Measurements from ENCODE around the gene HSPE1.
"Not testable (repeated sequence)": the region's sequence is repeated elsewhere in the genome, so short reads cannot be mapped to it uniquely, and the experiment has no call there.

The HSPE1 gene

DNA sequence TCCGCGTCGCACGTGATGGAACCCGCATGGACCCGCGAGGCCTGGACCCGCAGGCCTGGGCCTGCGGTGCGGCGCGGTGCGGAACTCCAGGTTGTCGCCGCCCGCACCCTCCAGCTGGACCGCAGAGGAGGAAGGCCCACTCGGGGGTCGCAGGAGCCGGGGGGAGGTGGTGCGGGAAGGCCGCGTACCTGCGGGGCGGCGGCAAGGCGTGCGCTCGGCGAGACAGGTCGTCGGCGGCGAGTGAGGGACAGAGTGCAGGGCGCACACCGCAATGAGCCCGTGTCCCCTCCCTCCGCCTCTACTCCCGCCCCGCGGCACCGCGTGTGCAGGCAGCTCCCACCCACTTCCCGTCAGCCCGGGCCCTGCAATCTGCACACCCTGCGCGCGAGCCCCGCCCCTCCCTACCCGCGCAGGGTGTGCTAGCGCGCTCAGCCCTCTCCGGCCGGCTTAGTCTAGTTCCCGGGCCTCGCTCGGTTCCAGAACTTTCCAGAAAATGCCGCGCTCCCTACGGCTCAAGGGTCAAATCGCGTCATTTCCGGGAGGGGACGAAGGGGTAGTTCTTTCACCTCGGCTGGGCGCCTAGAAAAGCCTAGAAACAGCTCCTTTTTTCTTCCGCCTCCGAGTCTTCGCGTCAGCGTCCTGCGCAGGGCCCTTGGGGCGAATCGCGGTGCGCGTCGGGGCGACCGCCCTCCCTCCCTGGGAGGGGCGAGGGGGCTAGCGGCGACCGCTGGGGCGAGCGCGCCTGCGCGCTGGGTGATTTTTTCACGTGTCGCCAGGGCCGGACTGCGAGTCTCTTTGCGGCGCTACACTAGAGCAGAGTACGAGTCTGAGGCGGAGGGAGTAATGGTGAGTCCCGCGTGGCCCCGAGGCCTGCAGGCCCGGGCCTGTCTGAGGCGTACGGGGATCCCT is at the start of gene HSPE1, which contains the start of gene HSPD1:
TSS of gene HSPE1 (plus strand) at position 786 of the 909 bp plus-strand sequence. CDS start at position 844, 58 bp downstream.
TSS of gene HSPD1 (minus strand) at position 247 of the 909 bp plus-strand sequence. CDS start 992 bp downstream, outside the sequence.
- peak; percentile 96 for DNase-seq

DNA sequence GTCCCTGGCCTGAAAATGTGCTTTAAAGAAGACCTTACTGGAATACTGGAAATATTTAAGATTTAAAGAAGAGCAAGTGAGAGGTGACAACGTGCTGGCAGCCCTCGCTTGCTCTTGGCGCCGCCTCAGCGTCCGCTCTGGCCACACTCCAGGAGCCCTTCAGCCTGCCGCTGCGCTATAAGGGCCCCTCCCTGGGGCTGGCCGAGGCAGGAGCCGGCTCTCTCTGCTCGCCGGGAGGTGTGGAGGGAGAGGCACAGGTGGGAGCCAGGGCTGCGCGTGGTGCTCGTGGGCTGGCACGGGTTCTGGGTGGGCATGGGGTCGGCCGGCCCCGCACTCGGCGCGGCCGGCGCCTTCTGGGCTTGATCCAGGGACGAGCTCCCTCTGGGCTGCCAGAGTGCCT is 49.7 kb upstream of the HSPE1 start:
- no peak for DNase-seq

DNA sequence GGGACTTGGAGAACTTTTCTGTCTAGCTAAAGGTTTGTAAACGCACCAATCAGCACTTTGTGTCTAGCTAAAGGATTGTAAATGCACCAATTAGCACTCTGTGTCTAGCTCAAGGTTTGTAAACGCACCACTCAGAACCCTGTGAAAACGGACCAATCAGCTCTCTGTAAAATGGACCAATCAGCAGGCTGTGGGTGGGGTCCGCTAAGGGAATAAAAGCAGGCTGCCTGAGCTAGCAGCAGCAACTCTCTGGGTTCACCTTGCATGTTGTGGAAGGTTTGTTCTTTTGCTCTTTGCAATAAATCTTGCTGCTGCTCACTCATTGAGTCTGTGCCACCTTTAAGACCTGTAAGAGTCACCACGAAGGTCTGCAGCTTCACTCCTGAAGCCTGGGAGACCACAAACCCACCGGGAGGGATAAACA is 49.2 kb upstream of the HSPE1 start:
- not testable (repeated sequence) for DNase-seq

DNA sequence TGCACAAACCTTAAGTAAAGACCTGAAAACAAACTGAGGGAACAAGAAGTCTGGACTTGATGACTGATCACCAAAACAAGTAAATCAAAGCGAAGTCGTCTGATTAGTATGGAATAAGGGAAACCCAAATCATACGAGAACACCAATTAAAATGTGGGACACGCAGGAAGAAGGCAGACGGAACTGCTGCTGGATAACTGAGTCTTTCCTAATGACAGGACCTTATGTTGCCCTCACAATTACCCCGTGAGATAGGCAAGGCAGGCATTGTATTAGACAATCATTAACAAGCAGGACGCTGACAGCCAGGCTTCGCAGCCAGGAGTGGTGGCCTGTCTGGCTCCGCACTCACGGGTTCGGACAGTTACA is 47.4 kb upstream of the HSPE1 start:
- DNase-seq, result no peak

DNA sequence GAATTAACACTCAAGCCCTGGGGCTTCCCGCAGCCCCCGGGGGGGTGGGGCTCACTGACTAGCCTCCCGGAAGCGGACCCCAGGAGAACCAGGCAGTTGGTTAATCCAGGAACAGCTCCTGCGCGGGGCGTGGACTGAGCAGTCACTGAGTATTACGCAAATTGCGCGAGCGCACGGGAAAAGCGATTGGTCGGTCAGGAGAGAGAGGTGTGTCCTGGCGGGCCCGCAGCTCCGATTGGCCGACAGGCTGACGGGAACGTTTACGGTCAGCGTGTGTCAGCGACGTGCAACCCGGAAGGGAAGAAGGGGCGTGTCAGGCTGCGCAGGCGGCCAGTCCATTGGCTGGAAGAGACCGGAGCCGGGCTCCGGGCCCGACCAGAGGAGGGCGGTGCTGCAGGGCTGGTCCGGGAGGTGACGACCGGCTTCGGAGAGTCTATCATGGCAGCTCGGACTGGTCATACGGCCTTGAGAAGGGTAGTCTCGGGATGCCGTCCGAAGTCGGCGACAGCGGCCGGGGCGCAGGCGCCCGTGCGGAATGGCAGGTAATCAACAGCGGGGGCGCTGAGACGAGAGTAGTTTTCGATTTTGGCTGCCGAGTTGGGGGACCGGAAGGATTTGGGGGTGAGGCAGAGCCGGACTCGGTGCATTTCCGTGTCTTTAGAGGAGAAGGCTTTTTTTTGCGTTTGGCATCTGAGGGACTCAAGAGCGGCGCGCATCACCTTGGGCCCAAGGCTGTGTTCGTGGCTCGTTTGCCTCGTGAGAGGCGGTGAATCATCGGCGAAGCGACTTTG is 46.9 kb upstream of the HSPE1 start, which contains the start of gene COQ10B:
TSS of gene COQ10B (plus strand) at position 430 of the 791 bp plus-strand sequence. CDS start at position 439, 9 bp downstream.
- DNase-seq, result peak; percentile 97

DNA sequence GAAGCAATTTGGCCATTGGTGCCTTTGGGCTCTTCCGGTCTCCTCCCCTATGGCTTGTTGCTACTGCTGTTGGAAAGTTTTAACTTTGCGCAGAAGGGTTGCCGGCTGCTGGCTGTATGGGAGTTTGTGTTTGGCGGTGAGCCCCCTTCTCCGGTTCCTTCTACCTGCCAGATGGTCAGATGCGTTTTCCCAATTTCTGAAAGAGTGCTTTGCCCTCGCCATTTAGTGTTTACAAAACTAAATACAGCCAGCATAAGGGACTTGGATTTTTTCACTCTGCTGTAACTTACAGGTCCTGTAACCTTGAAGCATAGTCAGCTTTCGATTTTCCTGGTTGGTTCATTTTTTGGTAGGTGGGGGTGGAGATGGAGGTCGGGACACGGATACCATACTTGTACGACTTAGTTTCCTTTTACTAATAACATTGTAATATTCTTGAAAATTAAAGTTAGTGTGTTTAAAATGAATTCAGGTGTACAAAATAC is 46.2 kb upstream of the HSPE1 start:
- no peak for DNase-seq

DNA sequence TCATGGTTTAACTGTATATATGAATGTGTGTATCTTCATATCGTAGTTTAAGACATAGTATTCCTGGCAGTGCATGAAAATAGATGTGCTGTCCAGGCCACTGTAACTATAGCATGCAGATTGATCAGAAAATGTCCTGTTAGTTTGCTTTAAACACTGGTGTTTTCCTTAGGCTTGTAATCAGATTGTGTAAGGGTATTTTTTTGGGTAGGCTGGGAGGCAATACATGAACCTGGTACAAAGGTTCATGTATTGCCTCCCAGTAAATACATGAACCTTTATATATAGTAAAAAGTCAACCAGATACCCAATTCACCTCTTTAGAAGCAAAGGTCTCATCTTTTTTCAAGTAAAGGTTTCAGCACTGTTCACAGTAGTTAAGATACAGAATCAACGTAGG is 45.3 kb upstream of the HSPE1 start:
- DNase-seq, result no peak

DNA sequence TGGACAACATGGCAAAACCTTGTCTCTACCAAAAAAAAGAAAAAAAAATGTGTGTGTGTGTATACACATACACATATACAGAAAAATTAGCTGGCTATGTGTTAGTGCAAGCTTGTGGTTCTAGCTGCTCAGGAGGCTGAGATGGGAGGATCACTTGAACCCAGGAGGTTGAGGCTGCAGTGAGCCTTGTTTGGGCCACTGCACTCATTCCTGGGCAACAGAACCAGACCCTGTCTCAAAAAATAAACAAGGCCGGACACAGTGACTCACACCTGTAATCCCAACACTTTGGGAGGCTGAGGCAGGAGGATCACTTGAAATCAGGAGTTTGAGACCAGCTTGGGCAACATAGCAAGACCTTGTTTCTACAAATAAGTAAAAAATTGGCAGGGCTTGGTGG is 44.8 kb upstream of the HSPE1 start:
- DNase-seq, result no peak

DNA sequence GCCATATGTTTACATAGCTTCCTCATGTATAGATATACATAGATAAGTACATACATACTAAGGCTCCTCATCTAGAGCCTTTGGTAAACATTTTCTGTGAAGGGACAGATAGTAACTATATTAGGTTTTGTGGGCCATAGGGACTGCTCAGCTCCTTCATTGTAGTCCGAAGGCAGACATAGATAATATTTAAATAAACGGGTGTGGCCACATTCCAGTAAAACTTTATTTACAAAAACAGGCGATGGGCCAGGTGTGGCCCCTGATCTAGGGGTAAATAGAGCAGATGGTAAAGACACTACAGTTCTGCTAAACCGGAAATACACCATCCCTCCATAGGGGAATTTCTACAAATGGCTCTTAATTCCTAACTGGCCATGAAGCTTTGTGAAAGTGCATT is 39.5 kb upstream of the HSPE1 start:
- no peak for DNase-seq

DNA sequence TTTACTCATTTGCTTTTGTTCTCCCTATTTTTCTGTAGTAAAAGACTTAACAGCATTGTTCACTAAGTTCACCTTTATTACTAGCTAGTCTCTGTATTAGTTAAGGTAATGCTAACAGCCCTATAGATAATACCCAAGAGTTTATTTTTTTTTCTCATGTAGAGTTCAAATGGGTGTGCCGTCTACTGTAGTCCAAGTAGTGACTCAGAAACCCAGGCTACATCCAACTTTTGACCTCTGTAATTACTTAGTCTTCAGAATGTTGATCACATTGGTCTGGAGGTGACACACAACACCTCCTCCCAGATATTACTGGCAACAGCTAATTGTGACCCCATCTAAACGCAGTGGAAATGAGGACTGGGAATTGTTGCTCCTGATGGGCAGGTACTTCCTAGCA is 39.1 kb upstream of the HSPE1 start:
- no peak for DNase-seq

DNA sequence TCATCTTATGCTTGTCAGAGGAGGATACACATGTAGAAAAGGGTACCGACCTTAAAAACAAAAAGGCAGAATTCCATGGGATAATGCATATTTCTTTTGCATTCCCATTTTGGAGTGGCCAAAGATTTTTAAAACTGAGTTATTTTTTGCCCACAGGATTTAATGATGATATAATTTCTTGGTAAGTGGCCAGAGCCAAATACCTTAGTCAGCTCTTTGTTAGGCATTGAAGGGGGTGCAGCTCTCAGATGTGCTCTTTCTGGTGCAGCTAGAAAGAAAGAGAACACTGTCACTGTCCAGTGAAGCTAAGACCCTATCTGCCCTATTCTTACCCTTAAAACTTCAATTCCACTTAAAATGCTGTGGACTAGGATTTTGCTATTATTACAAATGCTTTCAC is 36.0 kb upstream of the HSPE1 start:
- DNase-seq, result no peak

DNA sequence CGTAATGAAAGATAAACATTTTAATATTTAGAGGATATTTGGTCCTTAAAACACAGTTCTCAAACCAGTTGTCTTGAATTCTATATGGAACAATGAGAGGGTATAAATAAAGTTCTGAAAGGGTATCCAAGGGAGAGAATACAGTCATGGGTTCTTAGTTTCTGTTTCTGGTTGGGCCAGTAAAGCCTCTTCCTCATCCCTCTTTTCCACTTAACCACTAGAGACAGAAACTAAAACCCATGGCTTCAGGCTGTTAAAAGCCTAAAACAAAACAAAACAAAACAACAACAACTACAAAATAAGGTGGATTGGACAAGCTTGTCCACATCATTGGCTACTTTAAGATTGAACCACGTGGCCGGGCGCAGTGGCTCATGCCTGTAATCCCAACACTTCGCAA is 28.0 kb upstream of the HSPE1 start:
- DNase-seq, result no peak

DNA sequence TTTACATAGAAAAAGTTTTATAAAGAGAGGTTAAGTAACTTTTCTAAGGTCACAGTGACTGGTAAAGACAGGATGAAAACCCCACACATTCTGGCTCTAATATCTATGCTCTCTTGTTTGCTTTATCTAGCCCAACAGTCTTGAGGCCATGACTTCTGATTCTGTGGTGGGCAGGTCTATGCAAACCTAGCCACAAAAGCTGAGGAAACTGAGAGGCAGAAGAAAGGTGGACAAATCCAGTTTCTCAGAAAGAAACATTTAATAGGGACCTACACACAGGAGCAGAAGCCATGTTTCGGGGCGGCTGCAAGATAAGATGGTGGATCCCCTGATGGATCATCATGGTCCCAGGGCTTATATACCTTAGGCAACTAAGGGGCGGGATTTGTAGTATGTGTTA is 22.4 kb upstream of the HSPE1 start:
- no peak for DNase-seq

DNA sequence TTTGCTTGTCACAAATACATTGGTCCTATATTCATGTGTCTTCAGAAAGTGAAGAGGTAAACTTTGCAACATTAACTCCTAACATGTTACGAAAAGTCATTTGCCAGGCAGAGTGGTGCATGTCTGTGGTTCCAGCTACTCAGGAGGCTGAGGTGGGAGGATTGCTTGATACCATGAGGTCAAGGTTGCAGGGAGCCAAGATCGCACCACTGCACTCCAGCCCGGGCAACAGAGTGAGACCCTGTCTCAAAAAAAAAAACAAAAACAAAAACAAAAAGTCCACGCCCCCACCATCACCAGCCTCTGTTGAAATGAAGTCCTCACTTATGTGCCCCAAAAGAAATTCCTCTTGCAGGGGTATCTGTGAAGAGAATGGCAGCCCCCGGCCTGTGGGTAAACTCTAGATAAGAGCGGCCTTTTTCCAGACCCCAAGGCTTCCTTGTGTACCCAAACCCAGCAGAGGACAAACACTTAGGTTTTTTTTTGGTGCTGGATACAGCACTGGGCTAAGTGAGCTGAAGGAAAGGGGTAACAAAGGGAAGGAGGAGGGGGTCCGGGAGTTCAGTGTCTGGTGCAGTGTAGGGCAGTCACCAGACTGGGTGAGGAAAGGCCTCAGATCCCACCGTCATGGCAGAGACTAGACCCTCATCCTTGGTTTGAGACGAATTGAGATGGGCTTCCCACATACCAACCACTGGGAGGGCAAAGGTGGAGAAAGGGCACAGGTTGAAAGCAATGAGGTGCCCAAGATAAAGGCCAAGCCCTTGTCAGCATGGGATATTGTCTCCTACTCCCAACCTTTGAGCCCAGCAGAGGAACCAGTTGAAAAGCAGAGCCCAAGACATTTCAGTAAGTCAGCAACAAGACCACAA is 19.8 kb upstream of the HSPE1 start:
- DNase-seq, result no peak

DNA sequence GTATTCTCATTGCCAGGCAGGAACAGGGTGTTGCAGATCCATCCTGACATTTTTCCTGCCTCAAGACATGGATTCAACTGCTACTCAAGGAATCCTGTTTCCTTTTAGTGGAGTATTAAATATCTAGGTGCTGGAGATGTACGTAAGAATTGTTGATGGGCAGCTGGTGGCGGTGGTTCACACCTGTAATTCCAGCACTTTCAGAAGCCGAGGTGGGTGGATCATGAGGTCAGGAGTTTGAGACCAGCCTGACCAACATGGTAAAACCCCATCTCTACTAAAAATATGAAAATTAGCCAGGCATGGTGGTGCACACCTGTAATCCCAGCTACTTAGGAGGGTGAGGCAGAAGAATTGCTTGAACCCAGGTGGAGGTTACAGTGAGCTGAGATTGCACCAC is 15.9 kb upstream of the HSPE1 start:
- not testable (repeated sequence) for DNase-seq

DNA sequence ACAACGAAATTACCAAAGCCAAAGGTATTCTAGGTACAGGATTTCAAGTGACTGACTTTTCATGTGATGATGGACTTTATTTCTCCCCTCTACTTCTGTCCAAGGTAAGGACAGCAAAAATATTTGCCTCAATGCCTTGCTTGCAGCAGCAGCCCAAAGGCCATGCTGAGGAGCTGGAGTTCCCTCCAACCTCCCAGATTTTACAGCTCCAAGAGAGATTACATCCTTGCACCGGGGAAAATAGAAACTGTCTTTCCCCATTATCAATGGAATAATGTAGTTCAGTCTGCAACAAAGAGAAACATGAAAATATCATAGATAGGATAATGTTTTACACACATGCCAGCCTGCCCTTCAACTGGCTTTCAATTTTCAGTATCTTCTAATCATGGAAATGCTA is 14.0 kb upstream of the HSPE1 start:
- no peak for DNase-seq

DNA sequence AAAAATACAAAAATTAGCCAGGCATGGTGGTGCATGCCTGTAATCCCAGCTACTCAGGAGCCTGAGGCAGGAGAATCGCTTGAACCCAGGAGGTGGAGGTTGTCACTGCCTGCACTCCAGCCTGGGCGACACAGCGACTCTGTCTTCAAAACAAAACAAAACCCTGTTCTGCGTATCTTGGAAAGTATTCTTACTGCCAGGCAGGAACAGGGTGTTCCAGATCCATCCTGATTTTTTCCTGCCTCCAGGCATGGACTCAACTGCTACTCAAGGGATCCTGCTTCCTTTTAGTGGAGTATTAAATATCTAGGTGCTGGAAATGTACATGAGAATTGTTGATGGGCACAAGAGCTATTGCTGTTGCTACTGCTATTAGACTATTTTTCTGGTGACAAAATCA is 12.8 kb upstream of the HSPE1 start:
- DNase-seq, result no peak

DNA sequence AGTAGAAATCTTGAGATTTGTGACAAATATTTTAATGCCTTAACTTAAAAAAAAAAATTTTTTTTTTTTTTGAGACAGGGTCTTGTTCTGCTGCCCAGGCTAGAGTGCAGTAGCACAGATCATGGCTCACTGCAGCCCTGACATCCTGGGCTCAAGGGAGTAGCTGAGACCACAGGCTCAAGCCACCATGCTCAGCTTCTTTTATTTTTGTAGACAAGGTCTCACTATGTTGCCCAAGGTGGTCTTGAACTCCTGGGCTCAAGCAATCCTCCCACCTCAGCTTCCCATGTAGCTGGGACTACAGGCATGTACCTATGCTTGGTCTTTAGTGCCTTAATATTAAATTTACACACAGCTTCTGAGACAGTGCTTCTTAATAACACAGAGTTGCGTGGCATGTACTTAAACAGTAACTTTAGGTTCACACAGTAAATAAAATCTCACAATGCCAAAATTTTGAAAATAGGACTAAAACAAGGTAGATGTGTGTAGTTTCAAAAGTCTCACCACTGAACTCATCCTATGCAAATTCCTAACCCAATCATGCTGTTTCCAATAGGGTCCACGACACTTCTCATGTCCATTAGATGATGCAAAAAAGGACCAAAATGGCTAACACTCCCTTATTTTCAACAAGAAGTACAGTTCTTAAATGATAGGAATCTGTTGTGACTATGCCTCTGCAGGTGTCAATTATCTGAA is 4.6 kb upstream of the HSPE1 start:
- DNase-seq, result no peak

DNA sequence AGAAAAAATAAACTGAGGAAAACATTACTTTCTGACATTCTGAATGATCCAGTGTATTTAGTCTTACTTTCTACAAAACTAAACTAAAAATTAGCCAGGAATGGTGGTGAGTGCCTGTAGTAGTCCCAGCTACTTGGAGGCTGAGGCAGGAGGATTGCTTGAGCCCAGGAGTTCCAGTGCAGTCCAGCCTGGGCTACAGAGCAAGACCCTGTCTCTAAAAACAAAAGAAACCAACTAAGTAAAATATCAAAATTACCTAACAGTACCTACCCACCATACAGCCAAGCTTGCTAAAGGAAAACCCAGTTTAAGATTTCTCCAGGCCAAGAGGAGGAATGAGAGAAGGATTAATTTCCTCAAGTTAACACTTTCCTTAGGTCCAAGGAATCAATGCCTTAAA is 3.5 kb upstream of the HSPE1 start:
- no peak for DNase-seq

DNA sequence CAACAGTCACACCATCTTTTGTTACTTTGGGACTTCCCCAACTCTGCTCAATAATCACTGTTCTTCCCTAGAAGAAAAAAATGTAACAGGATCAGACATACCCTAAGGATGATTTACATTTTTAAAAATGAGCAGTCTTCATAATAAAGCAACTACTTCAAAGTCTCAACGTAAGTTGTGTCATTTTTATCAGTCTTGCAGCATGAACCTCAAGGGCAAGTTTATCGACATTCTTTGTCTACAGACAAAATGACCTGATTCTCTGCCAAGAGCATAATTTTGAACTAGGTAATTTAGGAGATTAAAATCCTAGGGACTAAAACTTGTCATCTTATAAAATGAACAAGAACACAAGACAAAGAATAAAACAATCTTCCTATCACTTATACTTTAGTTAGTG is 2.9 kb upstream of the HSPE1 start:
- DNase-seq, result no peak

DNA sequence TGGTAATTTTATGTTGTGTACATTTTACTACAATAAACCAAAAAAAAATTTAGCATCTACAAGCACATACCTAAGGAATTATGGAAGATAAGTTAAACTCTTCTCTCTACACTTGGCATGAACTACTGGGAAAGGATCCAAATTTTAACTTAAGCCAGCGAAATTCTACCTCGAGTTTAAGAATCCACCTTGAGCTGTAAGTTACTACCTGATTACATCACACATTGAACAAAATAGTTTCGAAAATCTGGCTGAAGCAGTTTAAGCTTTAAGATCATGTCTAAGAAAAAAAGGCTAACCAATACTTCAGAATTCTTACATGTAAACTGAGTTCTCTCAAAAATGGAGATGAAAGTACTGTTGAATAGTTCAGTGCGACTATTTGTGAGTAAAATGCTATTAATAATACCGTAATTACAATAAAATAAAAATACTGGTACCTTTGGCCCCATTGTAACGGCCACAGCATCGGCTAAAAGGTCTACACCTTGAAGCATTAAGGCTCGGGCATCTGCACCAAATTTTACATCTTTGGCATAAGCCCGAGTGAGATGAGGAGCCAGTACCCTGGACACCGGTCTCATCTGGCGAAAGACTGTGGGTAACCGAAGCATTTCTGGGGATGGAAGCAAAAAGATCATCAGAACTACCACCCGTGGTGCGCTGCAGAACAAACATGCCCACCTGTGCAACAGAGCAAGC is 1.8 kb upstream of the HSPE1 start:
- no peak for DNase-seq

Data from GOT3 (cell line).